WTC11 (cell line): ENCODE measurements around the gene IL17RA. TPM values are rescaled to one million over a fixed set of nuclear protein-coding genes. Genes with fewer than 3 reads are reported as not detected.

ENCODE experiments used
- ATAC-seq: fragments of 200-7000 bp; cut with Tn5 transposase; 2 replicates; pipeline ENCODE4 v1.10.0; 2021; ENCODE audit warnings: mild to moderate bottlenecking, moderate library complexity
- CTCF ChIA-PET: fragments of 300-600 bp; sonication (Branson Sonifier 250); formaldehyde crosslinking; loops from one replicate; lab custom pipeline; 2021; ENCODE audit warnings: antibody characterized with exemption; lab: Charles Lee
- POLR2A ChIA-PET: fragments of 350-600 bp; sonication (Branson Sonifier 250); formaldehyde crosslinking; loops from one replicate; lab custom pipeline; 2021; ENCODE audit warnings: antibody characterized with exemption; lab: Charles Lee
- DNase-seq: peaks from one replicate; pipeline ENCODE4 v3.0.0; 2021; ENCODE audit warnings: low spot score
- H3K27ac Mint-ChIP-seq: 2 replicates; pipeline ENCODE4 v1.8.0; 2021; ENCODE audit warnings: mixed read lengths
- H3K27me3 Mint-ChIP-seq: 2 replicates; pipeline ENCODE4 v1.8.0; 2021; ENCODE audit warnings: low read depth, mild to moderate bottlenecking, moderate library complexity, mixed read lengths
- H3K36me3 Mint-ChIP-seq: 2 replicates; pipeline ENCODE4 v1.8.0; 2021; ENCODE audit warnings: mixed read lengths
- H3K4me1 Mint-ChIP-seq: 2 replicates; pipeline ENCODE4 v1.8.0; 2022; ENCODE audit warnings: mixed read lengths
- H3K4me3 Mint-ChIP-seq: 2 replicates; pipeline ENCODE4 v1.8.0; 2021; ENCODE audit warnings: mild to moderate bottlenecking, moderate library complexity, mixed read lengths
- H3K9me3 Mint-ChIP-seq: 2 replicates; pipeline ENCODE4 v1.8.0; 2021; ENCODE audit warnings: mixed read lengths
- AR ChIP-seq: fragments of 250-450 bp; sonication (Bioruptor Pico); IDR thresholded peaks from 2 replicates; pipeline ENCODE4 v1.9.0; 2021; ENCODE audit warnings: mild to moderate bottlenecking
- ATF2 ChIP-seq: sonication (generic); formaldehyde crosslinking; IDR thresholded peaks from 2 replicates; pipeline ENCODE4 v1.8.1; 2022; ENCODE audit warnings: low read depth, missing genetic modification reagents, borderline replicate concordance
- CBFB ChIP-seq: sonication (generic); formaldehyde crosslinking; IDR thresholded peaks from 2 replicates; pipeline ENCODE4 v1.8.1; 2022; ENCODE audit warnings: mild to moderate bottlenecking, low read depth, missing genetic modification reagents
- EMX1 ChIP-seq: fragments of 250-450 bp; sonication (Bioruptor Pico); IDR thresholded peaks from 2 replicates; pipeline ENCODE4 v1.8.0; 2021; ENCODE audit warnings: mild to moderate bottlenecking
- ESRRA ChIP-seq: sonication (generic); formaldehyde crosslinking; IDR thresholded peaks from 2 replicates; pipeline ENCODE4 v1.8.1; 2022; ENCODE audit warnings: mild to moderate bottlenecking, missing genetic modification reagents, borderline replicate concordance
- JAZF1 ChIP-seq: fragments of 250-450 bp; sonication (Bioruptor Pico); IDR thresholded peaks from 2 replicates; pipeline ENCODE4 v1.9.0; 2021; ENCODE audit warnings: moderate library complexity, mild to moderate bottlenecking, inconsistent platforms
- NFATC4 ChIP-seq: fragments of 250-450 bp; sonication (Bioruptor Pico); IDR thresholded peaks from 2 replicates; pipeline ENCODE4 v1.9.0; 2021; ENCODE audit warnings: mild to moderate bottlenecking
- OVOL2 ChIP-seq: fragments of 250-450 bp; sonication (Bioruptor Pico); IDR thresholded peaks from 2 replicates; pipeline ENCODE4 v1.9.0; 2021; ENCODE audit warnings: mild to moderate bottlenecking, borderline replicate concordance
- RELA ChIP-seq: sonication (generic); formaldehyde crosslinking; IDR thresholded peaks from 2 replicates; pipeline ENCODE4 v1.8.1; 2022; ENCODE audit warnings: missing genetic modification reagents, mild to moderate bottlenecking, borderline replicate concordance
- SMAD3 ChIP-seq: sonication (generic); formaldehyde crosslinking; IDR thresholded peaks from 2 replicates; pipeline ENCODE4 v1.8.0; 2022; ENCODE audit warnings: missing genetic modification reagents, mild to moderate bottlenecking, borderline replicate concordance
- TEAD4 ChIP-seq: sonication (generic); formaldehyde crosslinking; IDR thresholded peaks from 2 replicates; pipeline ENCODE4 v1.8.0; 2022; ENCODE audit warnings: mild to moderate bottlenecking, missing genetic modification reagents
- USF1 ChIP-seq: sonication (generic); formaldehyde crosslinking; IDR thresholded peaks from 2 replicates; pipeline ENCODE4 v1.8.0; 2022; ENCODE audit warnings: mild to moderate bottlenecking, missing genetic modification reagents
- ZNF121 ChIP-seq: sonication (generic); formaldehyde crosslinking; IDR thresholded peaks from 2 replicates; pipeline ENCODE4 v1.8.0; 2023; ENCODE audit warnings: missing genetic modification reagents
- ZNF317 ChIP-seq: sonication (generic); formaldehyde crosslinking; IDR thresholded peaks from 2 replicates; pipeline ENCODE4 v1.8.1; 2023; ENCODE audit warnings: low read depth, mild to moderate bottlenecking, moderate library complexity, missing genetic modification reagents, borderline replicate concordance
- ZNF396 ChIP-seq: fragments of 250-450 bp; sonication (Bioruptor Pico); IDR thresholded peaks from 2 replicates; pipeline ENCODE4 v1.8.0; 2021; ENCODE audit warnings: mild to moderate bottlenecking, moderate library complexity, borderline replicate concordance
- ZNF425 ChIP-seq: fragments of 250-450 bp; sonication (Bioruptor Pico); conservative IDR thresholded peaks from 2 replicates; pipeline ENCODE4 v1.9.0; 2021; ENCODE audit warnings: mild to moderate bottlenecking
- total RNA-seq: library from RNA; stranded (reverse); gene quantifications from 3 replicates; pipeline ENCODE4 v1.2.3, GENCODE V29; 2021
- TF ChIP-seq, protein P1 (sequence below): sonication (generic); formaldehyde crosslinking; IDR thresholded peaks from 2 replicates; pipeline ENCODE4 v1.8.1; 2023; ENCODE audit warnings: mild to moderate bottlenecking, missing genetic modification reagents
- TF ChIP-seq, protein P2 (sequence below): sonication (generic); formaldehyde crosslinking; conservative IDR thresholded peaks from 2 replicates; pipeline ENCODE4 v1.8.1; 2022; ENCODE audit warnings: mild to moderate bottlenecking, missing genetic modification reagents
- TF ChIP-seq, protein P3 (sequence below): sonication (generic); formaldehyde crosslinking; IDR thresholded peaks from 2 replicates; pipeline ENCODE4 v1.8.1; 2022; ENCODE audit warnings: mild to moderate bottlenecking, moderate library complexity, missing genetic modification reagents
- TF ChIP-seq, protein P4 (sequence below): sonication (generic); formaldehyde crosslinking; IDR thresholded peaks from 2 replicates; pipeline ENCODE4 v1.8.0; 2023; ENCODE audit warnings: mild to moderate bottlenecking, missing genetic modification reagents

IL17RA gene
- total RNA-seq, 1 experiment from 2014 or later, result 7.9 TPM

- TF ChIP-seq USF1, result no peak
Measured at GRCh38 chr22:17149076-17149815, 64.4 kb downstream of the IL17RA start (continued).

GRCh38 chr22:17152340-17152739, 67.5 kb downstream of the IL17RA start:
- POLR2A ChIA-PET, result no interaction called here
- CTCF ChIA-PET, result interaction anchor here (0.9 to 1.1 kb wide), 2 partner anchors 40 to 82 kb away, joined by 3 read pairs; no protein-coding TSS in a partner anchor
- Mint-ChIP-seq H3K36me3 (peaks cover 17% of the 10 kb centered on the region), H3K27me3 (no peaks in the 10 kb centered on the region), H3K4me1 (peaks cover 23% of the 10 kb centered on the region), H3K9me3 (no peaks in the 10 kb centered on the region), H3K27ac (0 out of 2 replicates have a peak overlapping the region, but pooled peaks have one; percentile 14), H3K4me3 (no peak overlapping the region)
- DNase-seq, result no peak
- no peak for TF ChIP-seq TEAD4 (CRISPR knock-in tag)
- TF ChIP-seq ZNF425 (CRISPR knock-in tag), result no peak
- no peak for TF ChIP-seq RELA (CRISPR knock-in tag)
- TF ChIP-seq OVOL2 (CRISPR knock-in tag), result no peak
- no peak for TF ChIP-seq ESRRA (CRISPR knock-in tag)
- TF ChIP-seq SMAD3 (CRISPR knock-in tag), result no peak
- no peak for TF ChIP-seq JAZF1 (CRISPR knock-in tag)
- TF ChIP-seq NFATC4, result no peak
- TF ChIP-seq, protein P1, sequence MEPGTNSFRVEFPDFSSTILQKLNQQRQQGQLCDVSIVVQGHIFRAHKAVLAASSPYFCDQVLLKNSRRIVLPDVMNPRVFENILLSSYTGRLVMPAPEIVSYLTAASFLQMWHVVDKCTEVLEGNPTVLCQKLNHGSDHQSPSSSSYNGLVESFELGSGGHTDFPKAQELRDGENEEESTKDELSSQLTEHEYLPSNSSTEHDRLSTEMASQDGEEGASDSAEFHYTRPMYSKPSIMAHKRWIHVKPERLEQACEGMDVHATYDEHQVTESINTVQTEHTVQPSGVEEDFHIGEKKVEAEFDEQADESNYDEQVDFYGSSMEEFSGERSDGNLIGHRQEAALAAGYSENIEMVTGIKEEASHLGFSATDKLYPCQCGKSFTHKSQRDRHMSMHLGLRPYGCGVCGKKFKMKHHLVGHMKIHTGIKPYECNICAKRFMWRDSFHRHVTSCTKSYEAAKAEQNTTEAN (CRISPR knock-in tag), result no peak
- no peak for ATAC-seq

DNA sequence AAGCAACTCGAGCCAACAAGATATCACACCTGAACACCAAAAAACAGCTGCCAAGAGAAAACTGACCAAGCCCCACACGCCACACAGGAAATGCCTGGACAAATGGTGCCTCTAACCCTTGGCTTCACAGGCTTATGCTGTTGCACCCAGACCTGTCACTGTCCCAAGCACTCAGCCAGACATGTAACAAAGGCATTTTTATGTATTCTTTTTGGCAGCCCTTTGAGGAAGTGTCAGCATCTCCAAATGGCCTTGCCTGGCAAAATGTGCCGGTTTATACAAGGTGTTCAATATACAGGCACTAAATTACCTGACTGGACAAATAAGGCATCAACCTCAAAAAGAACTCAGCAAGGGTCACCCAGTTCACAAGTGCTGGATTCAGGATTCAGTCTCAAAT, 68.2 kb downstream of the IL17RA start:
- H3K27me3 Mint-ChIP-seq, result no peaks in the 10 kb centered on the region
- peaks cover 29% of the 10 kb centered on the region for H3K4me1 Mint-ChIP-seq
- ChIA-PET CTCF (interaction anchor here (0.9 to 2.8 kb wide), 3 partner anchors 41 to 95 kb away, joined by 3 to 5 read pairs (median 3); no protein-coding TSS in a partner anchor), POLR2A (no interaction called here)
- no peaks in the 10 kb centered on the region for H3K9me3 Mint-ChIP-seq
- H3K36me3 Mint-ChIP-seq, result peaks cover 11% of the 10 kb centered on the region
- no peak for ATAC-seq
- no peak overlapping the region for H3K4me3 Mint-ChIP-seq
- no peak for DNase-seq
- H3K27ac Mint-ChIP-seq, result no peak overlapping the region
- TF ChIP-seq, protein P2, sequence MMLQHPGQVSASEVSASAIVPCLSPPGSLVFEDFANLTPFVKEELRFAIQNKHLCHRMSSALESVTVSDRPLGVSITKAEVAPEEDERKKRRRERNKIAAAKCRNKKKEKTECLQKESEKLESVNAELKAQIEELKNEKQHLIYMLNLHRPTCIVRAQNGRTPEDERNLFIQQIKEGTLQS (CRISPR knock-in tag), result no peak
- no peak for TF ChIP-seq CBFB (CRISPR knock-in tag)
- no peak for TF ChIP-seq ZNF396 (CRISPR knock-in tag)
- TF ChIP-seq EMX1 (CRISPR knock-in tag), result no peak
- no peak for TF ChIP-seq OVOL2 (CRISPR knock-in tag)
- no peak for TF ChIP-seq AR
- no peak for TF ChIP-seq ZNF121
- TF ChIP-seq, protein P3, sequence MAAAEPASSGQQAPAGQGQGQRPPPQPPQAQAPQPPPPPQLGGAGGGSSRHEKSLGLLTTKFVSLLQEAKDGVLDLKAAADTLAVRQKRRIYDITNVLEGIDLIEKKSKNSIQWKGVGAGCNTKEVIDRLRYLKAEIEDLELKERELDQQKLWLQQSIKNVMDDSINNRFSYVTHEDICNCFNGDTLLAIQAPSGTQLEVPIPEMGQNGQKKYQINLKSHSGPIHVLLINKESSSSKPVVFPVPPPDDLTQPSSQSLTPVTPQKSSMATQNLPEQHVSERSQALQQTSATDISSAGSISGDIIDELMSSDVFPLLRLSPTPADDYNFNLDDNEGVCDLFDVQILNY (CRISPR knock-in tag), result no peak
- TF ChIP-seq, protein P4, sequence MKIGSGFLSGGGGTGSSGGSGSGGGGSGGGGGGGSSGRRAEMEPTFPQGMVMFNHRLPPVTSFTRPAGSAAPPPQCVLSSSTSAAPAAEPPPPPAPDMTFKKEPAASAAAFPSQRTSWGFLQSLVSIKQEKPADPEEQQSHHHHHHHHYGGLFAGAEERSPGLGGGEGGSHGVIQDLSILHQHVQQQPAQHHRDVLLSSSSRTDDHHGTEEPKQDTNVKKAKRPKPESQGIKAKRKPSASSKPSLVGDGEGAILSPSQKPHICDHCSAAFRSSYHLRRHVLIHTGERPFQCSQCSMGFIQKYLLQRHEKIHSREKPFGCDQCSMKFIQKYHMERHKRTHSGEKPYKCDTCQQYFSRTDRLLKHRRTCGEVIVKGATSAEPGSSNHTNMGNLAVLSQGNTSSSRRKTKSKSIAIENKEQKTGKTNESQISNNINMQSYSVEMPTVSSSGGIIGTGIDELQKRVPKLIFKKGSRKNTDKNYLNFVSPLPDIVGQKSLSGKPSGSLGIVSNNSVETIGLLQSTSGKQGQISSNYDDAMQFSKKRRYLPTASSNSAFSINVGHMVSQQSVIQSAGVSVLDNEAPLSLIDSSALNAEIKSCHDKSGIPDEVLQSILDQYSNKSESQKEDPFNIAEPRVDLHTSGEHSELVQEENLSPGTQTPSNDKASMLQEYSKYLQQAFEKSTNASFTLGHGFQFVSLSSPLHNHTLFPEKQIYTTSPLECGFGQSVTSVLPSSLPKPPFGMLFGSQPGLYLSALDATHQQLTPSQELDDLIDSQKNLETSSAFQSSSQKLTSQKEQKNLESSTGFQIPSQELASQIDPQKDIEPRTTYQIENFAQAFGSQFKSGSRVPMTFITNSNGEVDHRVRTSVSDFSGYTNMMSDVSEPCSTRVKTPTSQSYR, result no peak
- no peak for TF ChIP-seq ATF2
- no peak for TF ChIP-seq ZNF317 (CRISPR knock-in tag)
